ENCODE data around the gene MLPH. TPM values are rescaled to one million over a fixed set of nuclear protein-coding genes. Genes with fewer than 3 reads are reported as not detected.
A peak's percentile ranks its signal among the peaks of the same experiment; 100 is the strongest.

Gene MLPH
- total RNA-seq, 1 donor from 2014 or later, result 34.6 TPM

- Histone ChIP-seq H3K9me3 (no peaks in the 10 kb centered on the region), H3K36me3 (no peaks in the 10 kb centered on the region), H3K27me3 (no peaks in the 10 kb centered on the region), H3K4me1 (peaks cover 27% of the 10 kb centered on the region), H3K4me3 (peak overlapping the region; percentile 57 to 79), H3K27ac (peak overlapping the region; percentile 93)
- no peak for DNase-seq (ENCODE audit: extremely low spot score in 2 of 2)
- intact Hi-C loops (cut with DNase I), result loop anchor here (2.0 to 10.0 kb wide), 3 partner anchors 54 to 320 kb away; partner anchors contain the start of gene COL6A3
- no peak for TF ChIP-seq POLR2A (IDR thresholded peaks at IDR 0.05)
- no peak for TF ChIP-seq CTCF (IDR thresholded peaks at IDR 0.05)
Measured at GRCh38 chr2:237474442-237474911, 12.6 kb upstream of the MLPH start.

GRCh38 chr2:237474931-237475703 is 11.9 kb upstream of the MLPH start:
- Histone ChIP-seq H3K36me3 (no peaks in the 10 kb centered on the region), H3K9me3 (no peaks in the 10 kb centered on the region), H3K27me3 (no peaks in the 10 kb centered on the region), H3K4me3 (peak overlapping the region; percentile 57 to 79), H3K4me1 (peaks cover 33% of the 10 kb centered on the region), H3K27ac (peak overlapping the region; percentile 93)
- intact Hi-C loops (cut with DNase I), result loop anchor here (2.0 to 10.0 kb wide), 3 partner anchors 54 to 320 kb away; partner anchors contain the start of gene COL6A3
- no peak for DNase-seq (ENCODE audit: extremely low spot score in 2 of 2)
- TF ChIP-seq POLR2AphosphoS5 (IDR thresholded peaks at IDR 0.05; ENCODE audit: insufficient read depth in 1 of 2, low read depth in 1 of 2) (peak in 1 of 2 donors; percentile 60), CTCF (IDR thresholded peaks at IDR 0.05) (peak; percentile 82 to 96 (median 91)), POLR2A (IDR thresholded peaks at IDR 0.05) (peak in 1 of 2 donors; percentile 49)

- TF ChIP-seq CTCF (IDR thresholded peaks at IDR 0.05) (no peak), POLR2A (IDR thresholded peaks at IDR 0.05) (no peak), POLR2AphosphoS5 (IDR thresholded peaks at IDR 0.05; ENCODE audit: insufficient read depth in 1 of 2, low read depth in 1 of 2) (no peak)
- peaks cover 38% of the 10 kb centered on the region for H3K4me1 ChIP-seq
- H3K27ac ChIP-seq, result peak overlapping the region; percentile 93
- H3K9me3 ChIP-seq, result no peaks in the 10 kb centered on the region
- no peaks in the 10 kb centered on the region for H3K27me3 ChIP-seq
- no peak for DNase-seq (ENCODE audit: extremely low spot score in 2 of 2)
- peak overlapping the region; percentile 57 to 79 for H3K4me3 ChIP-seq
- intact Hi-C loops (cut with DNase I), result loop anchor here (2.0 to 10.0 kb wide), 2 partner anchors 55 to 321 kb away; no protein-coding TSS in a partner anchor
- H3K36me3 ChIP-seq, result no peaks in the 10 kb centered on the region
Measured at GRCh38 chr2:237475704-237476141, 11.3 kb upstream of the MLPH start.

GRCh38 chr2:237478095-237478494 is 9.0 kb upstream of the MLPH start:
- Histone ChIP-seq H3K4me3 (no peak overlapping the region), H3K9me3 (no peaks in the 10 kb centered on the region), H3K27me3 (no peaks in the 10 kb centered on the region), H3K27ac (no peak overlapping the region), H3K4me1 (peaks cover 49% of the 10 kb centered on the region), H3K36me3 (no peaks in the 10 kb centered on the region)
- intact Hi-C loops (cut with DNase I), result loop anchor here (10.0 kb wide), 1 partner anchor 323 kb away; no protein-coding TSS in a partner anchor
- TF ChIP-seq POLR2A (IDR thresholded peaks at IDR 0.05) (no peak), POLR2AphosphoS5 (IDR thresholded peaks at IDR 0.05; ENCODE audit: insufficient read depth in 1 of 2, low read depth in 1 of 2) (no peak), CTCF (IDR thresholded peaks at IDR 0.05) (no peak)
- no peak for DNase-seq (ENCODE audit: extremely low spot score in 2 of 2)

GRCh38 chr2:237478979-237479378 is 8.1 kb upstream of the MLPH start:
- peaks cover 52% of the 10 kb centered on the region for H3K4me1 ChIP-seq
- H3K36me3 ChIP-seq, result no peaks in the 10 kb centered on the region
- DNase-seq (ENCODE audit: extremely low spot score in 2 of 2), result no peak
- H3K27me3 ChIP-seq, result no peaks in the 10 kb centered on the region
- intact Hi-C loops (cut with DNase I), result loop anchor here (10.0 kb wide), 1 partner anchor 324 kb away; no protein-coding TSS in a partner anchor
- no peaks in the 10 kb centered on the region for H3K9me3 ChIP-seq
- H3K27ac ChIP-seq, result no peak overlapping the region
- TF ChIP-seq POLR2AphosphoS5 (IDR thresholded peaks at IDR 0.05; ENCODE audit: insufficient read depth in 1 of 2, low read depth in 1 of 2), result no peak
- TF ChIP-seq POLR2A (IDR thresholded peaks at IDR 0.05), result no peak
- TF ChIP-seq CTCF (IDR thresholded peaks at IDR 0.05), result no peak
- H3K4me3 ChIP-seq, result no peak overlapping the region
